K562 (cell line): ENCODE results near the gene CHMP4B. TPM values are rescaled to one million over a fixed set of nuclear protein-coding genes. Genes with fewer than 3 reads are reported as not detected.
A peak's percentile ranks its signal among the peaks of the same experiment; 100 is the strongest.

ENCODE experiments used
- ATAC-seq: fragments of 200-7000 bp; cut with Tn5 transposase; 3 replicates; pipeline ENCODE4 v1.9.1; 2020; ENCODE audit warnings: moderate library complexity
- BruUV-seq: library from RNA; stranded (reverse); fragments of 400-500 nt; replicated peaks from 2 replicates; lab custom pipeline; 2021; lab: Mats Ljungman, UMichigan
- CTCF ChIA-PET: fragments of 300-600 bp; formaldehyde crosslinking; extraction: SDS; loops from one replicate; lab custom pipeline; 2021; ENCODE audit warnings: low intra/inter-chr PET ratio; lab: Yijun Ruan, JAX
- POLR2A ChIA-PET: fragments of 300-600, 350-650 bp; sonication (Branson Sonifier 250); formaldehyde crosslinking; extraction: SDS; loops from one replicate; lab custom pipeline; 2021; ENCODE audit warnings: antibody characterized with exemption, inconsistent platforms; lab: Yijun Ruan, JAX
- DNase-seq, 4 experiments: peaks; one replicate each; pipeline versions ENCODE4 v3.0.0 to v3.0.0-alpha.2; 2011 to 2018; ENCODE audit warnings: low spot score in 3 of 4, mixed read lengths in 3 of 4; ENCODE audit errors: extremely low read depth in 1 of 4
- FAIRE-seq: peaks from 2 replicates; lab custom pipeline; 2011; peaks lifted over from hg19 to GRCh38; lab: Jason Lieb, UNC
- H2AFZ ChIP-seq: 2 replicates; pipeline ENCODE4 v1.6.0; 2011; ENCODE audit warnings: low read depth, low read length, control low read depth, inconsistent platforms
- H3K27ac ChIP-seq: fragments of 200-600 bp; 3 replicates; pipeline ENCODE4 v1.8.0; 2011; ENCODE audit warnings: low read depth, mild to moderate bottlenecking, control low read depth, inconsistent platforms, low read length, moderate library complexity, mixed read lengths; ENCODE audit errors: extremely low read depth
- H3K27me3 ChIP-seq, 2 experiments: fragments of 300-600 bp in 1 of 2; 2 replicates in 1 of 2; 3 replicates in 1 of 2; pipeline versions ENCODE4 v1.6.0 to v1.8.0; 2011; ENCODE audit warnings: inconsistent platforms in 2 of 2, low read length in 2 of 2, mild to moderate bottlenecking in 1 of 2, mixed read lengths in 1 of 2, moderate library complexity in 1 of 2; ENCODE audit not compliant: control insufficient read depth in 2 of 2, insufficient read depth in 2 of 2
- H3K36me3 ChIP-seq: fragments of 300-600 bp; 3 replicates; pipeline ENCODE4 v1.8.0; 2011; ENCODE audit warnings: mild to moderate bottlenecking, low read length, inconsistent platforms; ENCODE audit not compliant: control insufficient read depth, insufficient read depth
- H3K4me1 ChIP-seq, 2 experiments: fragments of 200-600 bp in 1 of 2; replicated peaks in 1 of 2; 2 replicates in 1 of 2; 3 replicates in 1 of 2; pipeline versions ENCODE4 v1.5.1 to v1.8.0; 2011; ENCODE audit warnings: inconsistent platforms in 2 of 2, low read length in 2 of 2, mild to moderate bottlenecking in 1 of 2, mixed read lengths in 1 of 2, moderate library complexity in 1 of 2; ENCODE audit not compliant: control insufficient read depth in 2 of 2, insufficient read depth in 2 of 2
- H3K4me2 ChIP-seq: 2 replicates; pipeline ENCODE4 v1.6.1; 2011; ENCODE audit warnings: low read length, control low read depth, inconsistent platforms, mixed read lengths; ENCODE audit not compliant: insufficient read depth
- H3K4me3 ChIP-seq: fragments of 200-600 bp; sonication (generic), shearing (Covaris generic); 2 replicates; pipeline ENCODE4 v1.5.1; 2016; ENCODE audit warnings: control low read depth, inconsistent platforms
- H3K79me2 ChIP-seq: fragments of 200-600 bp; 3 replicates; pipeline ENCODE4 v1.8.0; 2011; ENCODE audit warnings: low read length, inconsistent platforms; ENCODE audit not compliant: control insufficient read depth, insufficient read depth
- H3K9ac ChIP-seq, 2 experiments: 2 replicates each; pipeline versions ENCODE4 v1.6.0 to v1.6.1; 2011; ENCODE audit warnings: low read depth in 2 of 2, low read length in 2 of 2, control low read depth in 1 of 2, inconsistent platforms in 1 of 2, mild to moderate bottlenecking in 1 of 2, mixed read lengths in 1 of 2; ENCODE audit not compliant: insufficient read depth in 1 of 2
- H3K9me1 ChIP-seq: one replicate; pipeline ENCODE4 v1.6.0; 2011; ENCODE audit warnings: inconsistent platforms, mild to moderate bottlenecking, low read length, moderate library complexity; ENCODE audit not compliant: control insufficient read depth, insufficient read depth
- H3K9me3 ChIP-seq: replicated peaks from 2 replicates; pipeline ENCODE4 v1.5.1; 2011; ENCODE audit warnings: low read depth, low read length, inconsistent platforms; ENCODE audit not compliant: control insufficient read depth, insufficient read depth
- H4K20me1 ChIP-seq: replicated peaks from 2 replicates; pipeline ENCODE4 v1.6.1; 2011; ENCODE audit warnings: low read length, inconsistent platforms, mixed read lengths; ENCODE audit not compliant: control insufficient read depth, insufficient read depth
- CBX2 ChIP-seq: fragments of 200-600 bp; sonication (generic); IDR thresholded peaks from one replicate; pipeline ENCODE4 v1.6.1; 2012; ENCODE audit warnings: mild to moderate bottlenecking, low read length, inconsistent platforms; ENCODE audit not compliant: insufficient read depth, poor library complexity, severe bottlenecking
- ESRRA ChIP-seq: fragments of 450-650 bp; IDR thresholded peaks from 2 replicates; pipeline ENCODE4 v1.6.1; 2014; ENCODE audit warnings: low read depth, mild to moderate bottlenecking, moderate library complexity, borderline replicate concordance
- HDAC2 ChIP-seq: fragments of 450-650 bp; IDR thresholded peaks from 2 replicates; pipeline ENCODE4 v1.6.1; 2016; ENCODE audit warnings: mild to moderate bottlenecking
- HDGF ChIP-seq: fragments of 450-650 bp; IDR thresholded peaks from 2 replicates; pipeline ENCODE4 v1.6.1; 2016
- NR2F6 ChIP-seq: fragments of 450-650 bp; formaldehyde crosslinking; IDR thresholded peaks from 2 replicates; pipeline ENCODE4 v1.4.0; 2020; ENCODE audit warnings: mild to moderate bottlenecking
- SIRT6 ChIP-seq: IDR thresholded peaks from one replicate; pipeline ENCODE4 v1.6.1; 2012; ENCODE audit warnings: low read depth, mild to moderate bottlenecking, control low read depth, inconsistent platforms, low read length, moderate library complexity
- SMAD1 ChIP-seq: fragments of 150-350 bp; IDR thresholded peaks from 2 replicates; pipeline ENCODE4 v1.6.1; 2014; ENCODE audit warnings: low read length, low read depth; ENCODE audit not compliant: partially characterized antibody
- ZNF232 ChIP-seq: sonication (generic); formaldehyde crosslinking; IDR thresholded peaks from 2 replicates; pipeline ENCODE4 v1.8.0; 2022; ENCODE audit warnings: mild to moderate bottlenecking, missing genetic modification reagents
- ZNF778 ChIP-seq: fragments of 450-650 bp; formaldehyde crosslinking; IDR thresholded peaks from 2 replicates; pipeline ENCODE4 v1.4.0; 2020; ENCODE audit warnings: mild to moderate bottlenecking, moderate library complexity
- WGBS: fragments of 100-300 bp; shearing (Covaris generic); methylation state at CpG from one replicate; pipeline ENCODE4 v1.1.6; 2016; ENCODE audit warnings: low coverage, mixed read lengths; ENCODE audit not compliant: insufficient coverage; ENCODE audit errors: missing lambda C conversion rate; 5-methylcytosine and 5-hydroxymethylcytosine counted together
- in situ Hi-C: fragments of 300-500 bp; cut with MboI; formaldehyde crosslinking; loops from 4 replicates; pipeline ENCODE4 v1.15.0; 2018; ENCODE audit warnings: inconsistent platforms, mixed read lengths
- intact Hi-C: fragments of 100-400 bp; cut with micrococcal nuclease; formaldehyde crosslinking; loops from 2 replicates; pipeline ENCODE4 v1.14.2; 2022
- polyA plus RNA-seq, 8 experiments: library from polyadenylated mRNA; depleted of rRNA in 4 of 8; stranded (reverse) in 5 of 8; unstranded in 3 of 8; fragments of >200 nt; fragmentation: Nextera tagmentation in 2 of 8; fragmentation: Illumina TruSeq in 1 of 8; extraction: Ambion mirVana in 2 of 8; extraction: Trizol in 1 of 8; gene quantifications; 2 replicates each; pipeline versions ENCODE4 v1.2.1 to v1.2.3, GENCODE V29; 2011 to 2014; ENCODE audit warnings: inconsistent platforms in 1 of 8, missing spikeins in 1 of 8
- total RNA-seq, 7 experiments: library from RNA; depleted of rRNA in 6 of 7; stranded (reverse); fragments of >200 nt in 6 of 7; fragmentation: Illumina TruSeq in 2 of 7; extraction: Trizol in 2 of 7; gene quantifications; 2 replicates each; pipeline versions ENCODE4 v1.2.1 to v1.2.3, GENCODE V29; 2011 to 2021; ENCODE audit warnings: low replicate concordance in 1 of 7
- TF ChIP-seq, protein P1 (sequence below): sonication (generic); formaldehyde crosslinking; IDR thresholded peaks from 2 replicates; pipeline ENCODE4 v1.8.1; 2022; ENCODE audit warnings: missing genetic modification reagents
- TF ChIP-seq, protein P2 (sequence below): fragments of 200-800 bp; sonication (Bioruptor generic); IDR thresholded peaks from 2 replicates; pipeline ENCODE4 v1.6.1; 2017; ENCODE audit warnings: missing genetic modification characterization, missing compliant biosample characterization
- TF ChIP-seq, protein P3 (sequence below): IDR thresholded peaks from 3 replicates; pipeline ENCODE4 v1.6.1; 2011; ENCODE audit warnings: borderline replicate concordance, mild to moderate bottlenecking; ENCODE audit not compliant: insufficient read length, insufficient read depth

CHMP4B gene
- total and polyA plus RNA-seq, 9 of the 15 experiments (the other 6 are each of a cell fraction or from before 2014, with no cell fraction given) = 1.8 to 64.7 (median 31.8) TPM

DNA sequence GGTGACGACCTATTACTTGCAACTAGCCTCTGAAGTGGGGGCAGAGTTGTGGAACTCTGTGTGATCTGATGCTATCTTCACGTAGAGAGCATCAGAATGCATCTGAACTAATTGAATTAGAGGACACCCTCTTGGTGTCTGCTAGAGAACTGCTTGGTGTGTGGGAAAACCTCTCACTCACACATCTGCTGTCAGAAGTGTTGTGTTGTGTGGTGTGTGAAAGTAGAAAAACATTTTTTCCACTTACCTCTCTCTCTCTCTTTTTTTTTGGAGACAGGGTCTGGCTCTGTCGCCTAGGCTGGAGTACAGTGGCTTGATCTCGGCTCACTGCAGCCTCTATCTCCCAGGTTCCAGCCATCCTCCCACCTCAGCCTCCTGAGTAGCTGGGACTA, 90.0 kb downstream of the CHMP4B start:
- Histone ChIP-seq H3K27me3 (peaks cover 23 to 55% of the 10 kb centered on the region in 2 experiments; a peak in 4 of 5 replicates), H3K9ac (no peak overlapping the region), H3K4me2 (no peak overlapping the region; the same call in 1 of the 2 replicates), H4K20me1 (peaks cover 7% of the 10 kb centered on the region), H3K27ac (no peak overlapping the region), H2AFZ (no peak overlapping the region), H3K9me3 (no peaks in the 10 kb centered on the region), H3K79me2 (no peaks in the 10 kb centered on the region), H3K4me3 (no peak overlapping the region), H3K4me1 (no peaks in the 10 kb centered on the region; a peak in 2 of 5 replicates), H3K36me3 (no peaks in the 10 kb centered on the region), H3K9me1 (no peaks in the 10 kb centered on the region)
- CTCF ChIA-PET = no interaction called here
- POLR2A ChIA-PET = no interaction called here
- WGBS = 1% methylated on average over 4 of the region's 4 CpGs
- BruUV-seq = no TSS peak
- no peak for TF ChIP-seq ZNF232 (CRISPR knock-in tag)
- FAIRE-seq = peak; percentile 32
- in situ Hi-C loops (no loop called here), intact Hi-C loops (no loop called here)
- DNase-seq = no peak
- peak; percentile 20; the same call in 1 of the 3 replicates for ATAC-seq

DNA sequence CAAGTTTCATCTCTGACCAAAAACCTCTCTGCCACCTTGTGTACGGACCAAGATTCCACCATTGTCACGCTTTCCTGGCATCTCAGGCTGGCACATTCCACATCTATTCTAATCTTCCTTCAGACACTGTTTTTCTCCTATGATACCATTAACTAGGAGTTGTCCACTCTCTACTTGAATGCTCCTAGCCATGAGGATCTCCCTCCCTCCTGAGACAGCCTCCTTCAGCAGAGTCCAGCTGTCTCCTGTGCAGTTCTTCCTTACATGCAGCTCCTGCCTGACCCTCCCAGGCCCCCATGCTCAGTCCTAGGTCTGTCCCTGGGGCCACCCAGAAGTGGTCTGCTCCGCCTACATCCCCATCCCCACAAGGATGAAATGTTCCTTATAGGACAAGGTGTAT, 90.9 kb downstream of the CHMP4B start:
- 0% methylated on average over 3 of the region's 3 CpGs for WGBS
- DNase-seq (no peak), FAIRE-seq (no peak), ATAC-seq (no peak)
- H3K4me3 ChIP-seq = no peak overlapping the region
- no peak overlapping the region for H3K4me2 ChIP-seq
- no peaks in the 10 kb centered on the region for H3K36me3 ChIP-seq
- no peak overlapping the region for H3K9ac ChIP-seq
- peaks cover 5% of the 10 kb centered on the region; the same call in 1 of the 2 replicates for H4K20me1 ChIP-seq
- ChIA-PET POLR2A (interaction anchor here (0.6 kb wide), 1 partner anchor 294 kb away, joined by 3 read pairs; no protein-coding TSS in a partner anchor), CTCF (no interaction called here)
- in situ Hi-C loops = no loop called here
- no peak overlapping the region for H2AFZ ChIP-seq
- peaks cover 19 to 52% of the 10 kb centered on the region in 2 experiments for H3K27me3 ChIP-seq
- intact Hi-C loops = no loop called here
- H3K9me3 ChIP-seq = no peaks in the 10 kb centered on the region
- H3K27ac ChIP-seq = no peak overlapping the region
- no peaks in the 10 kb centered on the region for H3K79me2 ChIP-seq
- BruUV-seq = no TSS peak
- H3K4me1 ChIP-seq = no peaks in the 10 kb centered on the region; a peak in 1 of 5 replicates
- no peaks in the 10 kb centered on the region for H3K9me1 ChIP-seq
- TF ChIP-seq, protein P1, sequence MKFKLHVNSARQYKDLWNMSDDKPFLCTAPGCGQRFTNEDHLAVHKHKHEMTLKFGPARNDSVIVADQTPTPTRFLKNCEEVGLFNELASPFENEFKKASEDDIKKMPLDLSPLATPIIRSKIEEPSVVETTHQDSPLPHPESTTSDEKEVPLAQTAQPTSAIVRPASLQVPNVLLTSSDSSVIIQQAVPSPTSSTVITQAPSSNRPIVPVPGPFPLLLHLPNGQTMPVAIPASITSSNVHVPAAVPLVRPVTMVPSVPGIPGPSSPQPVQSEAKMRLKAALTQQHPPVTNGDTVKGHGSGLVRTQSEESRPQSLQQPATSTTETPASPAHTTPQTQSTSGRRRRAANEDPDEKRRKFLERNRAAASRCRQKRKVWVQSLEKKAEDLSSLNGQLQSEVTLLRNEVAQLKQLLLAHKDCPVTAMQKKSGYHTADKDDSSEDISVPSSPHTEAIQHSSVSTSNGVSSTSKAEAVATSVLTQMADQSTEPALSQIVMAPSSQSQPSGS (CRISPR knock-in tag) = no peak
- TF ChIP-seq NR2F6 (no peak), SMAD1 (no peak), HDAC2 (no peak), HDGF (no peak), ZNF778 (CRISPR knock-in tag) (no peak), ESRRA (no peak), CBX2 (no peak), SIRT6 (no peak)
- TF ChIP-seq, protein P2, sequence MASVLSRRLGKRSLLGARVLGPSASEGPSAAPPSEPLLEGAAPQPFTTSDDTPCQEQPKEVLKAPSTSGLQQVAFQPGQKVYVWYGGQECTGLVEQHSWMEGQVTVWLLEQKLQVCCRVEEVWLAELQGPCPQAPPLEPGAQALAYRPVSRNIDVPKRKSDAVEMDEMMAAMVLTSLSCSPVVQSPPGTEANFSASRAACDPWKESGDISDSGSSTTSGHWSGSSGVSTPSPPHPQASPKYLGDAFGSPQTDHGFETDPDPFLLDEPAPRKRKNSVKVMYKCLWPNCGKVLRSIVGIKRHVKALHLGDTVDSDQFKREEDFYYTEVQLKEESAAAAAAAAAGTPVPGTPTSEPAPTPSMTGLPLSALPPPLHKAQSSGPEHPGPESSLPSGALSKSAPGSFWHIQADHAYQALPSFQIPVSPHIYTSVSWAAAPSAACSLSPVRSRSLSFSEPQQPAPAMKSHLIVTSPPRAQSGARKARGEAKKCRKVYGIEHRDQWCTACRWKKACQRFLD (CRISPR knock-in tag) = no peak
- TF ChIP-seq, protein P3, sequence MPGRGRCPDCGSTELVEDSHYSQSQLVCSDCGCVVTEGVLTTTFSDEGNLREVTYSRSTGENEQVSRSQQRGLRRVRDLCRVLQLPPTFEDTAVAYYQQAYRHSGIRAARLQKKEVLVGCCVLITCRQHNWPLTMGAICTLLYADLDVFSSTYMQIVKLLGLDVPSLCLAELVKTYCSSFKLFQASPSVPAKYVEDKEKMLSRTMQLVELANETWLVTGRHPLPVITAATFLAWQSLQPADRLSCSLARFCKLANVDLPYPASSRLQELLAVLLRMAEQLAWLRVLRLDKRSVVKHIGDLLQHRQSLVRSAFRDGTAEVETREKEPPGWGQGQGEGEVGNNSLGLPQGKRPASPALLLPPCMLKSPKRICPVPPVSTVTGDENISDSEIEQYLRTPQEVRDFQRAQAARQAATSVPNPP = no peak
